Suprapubic skin (tissue), 4 donors: Measurements from ENCODE around the gene DEPP1.

Experiments used
- CTCF ChIP-seq, 2 donors: fragments of 200-600 bp in 1 of 2; fragments of 450-650 bp in 1 of 2; sonication (generic) in 1 of 2; IDR thresholded peaks; one replicate each; pipeline ENCODE4 v1.5.1; 2016 to 2019; ENCODE audit warnings: antibody characterized with exemption in 2 of 2, mild to moderate bottlenecking in 1 of 2, moderate library complexity in 1 of 2
- POLR2A ChIP-seq, 2 donors: fragments of 450-650 bp; IDR thresholded peaks; one replicate each; pipeline ENCODE4 v1.6.1; 2017; ENCODE audit warnings: antibody characterized with exemption in 2 of 2, mild to moderate bottlenecking in 2 of 2, moderate library complexity in 2 of 2
- POLR2AphosphoS5 ChIP-seq, 3 donors: sonication (generic); formaldehyde crosslinking; IDR thresholded peaks; one replicate each; pipeline ENCODE4 v1.6.1; 2017; ENCODE audit warnings: antibody characterized with exemption in 3 of 3

- TF ChIP-seq CTCF (IDR thresholded peaks at IDR 0.05) (no peak), POLR2A (IDR thresholded peaks at IDR 0.05) (no peak), POLR2AphosphoS5 (IDR thresholded peaks at IDR 0.05) (no peak)
These were observed 2.9 kb downstream of the DEPP1 start for GRCh38 chr10:44975431-44976331.
